Thoracic aorta (tissue), 2 donors: ENCODE measurements around the gene C5orf63. TPM values are rescaled to one million over a fixed set of nuclear protein-coding genes. Genes with fewer than 3 reads are reported as not detected.

Experiments used
- ATAC-seq: fragments of 150-250 bp; one replicate; pipeline ENCODE4 v1.8.0; 2017; ENCODE audit warnings: low read depth; ENCODE audit not compliant: insufficient number of reproducible peaks, low FRiP score
- DNase-seq: peaks from one replicate; pipeline ENCODE4 v3.0.0-alpha.2; 2020; ENCODE audit warnings: low spot score
- H3K27ac ChIP-seq, 2 donors: fragments of 200-600 bp; sonication (generic); 1 replicate in 1 of 2; 2 replicates in 1 of 2; pipeline ENCODE4 v1.5.1; 2016; ENCODE audit warnings: mild to moderate bottlenecking in 2 of 2, moderate library complexity in 2 of 2
- H3K27me3 ChIP-seq: fragments of 200-600 bp; sonication (generic); replicated peaks from 2 replicates; pipeline ENCODE4 v1.6.0; 2016; ENCODE audit warnings: mild to moderate bottlenecking; ENCODE audit not compliant: insufficient read depth
- H3K36me3 ChIP-seq: fragments of 200-600 bp; sonication (generic); one replicate; pipeline ENCODE4 v1.5.1; 2016
- H3K4me1 ChIP-seq, 2 donors: fragments of 200-600 bp; sonication (generic); 1 replicate in 1 of 2; 2 replicates in 1 of 2; pipeline versions ENCODE4 v1.5.1 to v1.6.0; 2016; ENCODE audit warnings: low read depth in 2 of 2, mild to moderate bottlenecking in 1 of 2; ENCODE audit not compliant: control insufficient read depth in 1 of 2
- H3K4me3 ChIP-seq: fragments of 200-600 bp; sonication (generic); 2 replicates; pipeline ENCODE4 v1.5.1; 2016; ENCODE audit warnings: mild to moderate bottlenecking
- H3K9me3 ChIP-seq: fragments of 200-600 bp; sonication (generic); 2 replicates; pipeline ENCODE4 v1.5.1; 2016
- total RNA-seq, 2 donors: library from RNA; depleted of rRNA; stranded (reverse); fragments of >200 nt; gene quantifications; one replicate each; pipeline versions ENCODE4 v1.1.0 to v1.2.3, GENCODE V29; 2016
- TF ChIP-seq, protein P1 (sequence below): fragments of 200-600 bp; sonication (generic); IDR thresholded peaks from one replicate; pipeline ENCODE4 v1.5.1; 2019; ENCODE audit warnings: antibody characterized with exemption

Gene C5orf63
- total RNA-seq, 2 donors from 2014 or later = 1.1 to 2.0 TPM

DNA sequence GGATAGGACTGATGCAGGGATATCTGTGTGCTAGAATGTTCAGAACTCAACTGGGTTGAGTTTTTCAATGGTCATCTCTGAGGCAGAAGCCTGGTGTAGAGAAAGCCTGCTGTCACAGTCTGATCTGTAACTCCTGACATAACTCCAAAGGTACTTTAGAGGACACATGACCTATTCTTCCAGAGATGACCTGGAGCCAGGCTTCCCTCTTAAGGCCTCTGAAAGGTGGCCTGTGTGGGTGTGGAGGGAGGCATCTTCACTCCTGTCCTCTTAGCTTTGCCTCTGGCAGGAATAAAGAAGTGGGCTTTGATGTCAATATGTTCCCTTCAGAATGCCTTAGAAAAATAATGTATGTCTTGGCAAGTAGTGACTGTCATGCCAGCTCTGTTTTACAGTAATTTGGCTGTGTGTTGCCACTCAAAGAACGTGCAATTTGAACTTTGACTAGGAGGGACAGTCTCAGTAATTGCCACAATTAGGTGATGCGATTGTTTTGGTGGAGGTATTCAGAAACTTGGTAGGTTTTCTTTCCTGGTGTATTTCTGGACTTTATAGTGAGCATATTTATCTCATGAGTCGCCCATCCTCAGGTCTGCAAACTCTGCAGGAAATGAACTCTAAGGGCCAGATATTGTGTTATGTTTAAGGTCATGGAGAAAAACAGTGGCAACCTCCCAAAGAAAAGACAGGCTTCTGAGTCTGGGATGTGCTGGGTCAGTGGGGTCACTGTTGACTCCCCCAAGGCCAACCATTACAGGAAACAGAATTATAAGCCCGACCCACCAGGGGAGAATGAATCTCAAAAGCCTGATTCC lies 3.2 kb upstream of the C5orf63 start:
- DNase-seq (no peak), ATAC-seq (no peak)
- Histone ChIP-seq H3K9me3 (no peaks in the 10 kb centered on the region), H3K27me3 (no peaks in the 10 kb centered on the region), H3K27ac (no peak overlapping the region), H3K4me3 (no peak overlapping the region), H3K4me1 (no peaks in the 10 kb centered on the region), H3K36me3 (no peaks in the 10 kb centered on the region)
- TF ChIP-seq, protein P1, sequence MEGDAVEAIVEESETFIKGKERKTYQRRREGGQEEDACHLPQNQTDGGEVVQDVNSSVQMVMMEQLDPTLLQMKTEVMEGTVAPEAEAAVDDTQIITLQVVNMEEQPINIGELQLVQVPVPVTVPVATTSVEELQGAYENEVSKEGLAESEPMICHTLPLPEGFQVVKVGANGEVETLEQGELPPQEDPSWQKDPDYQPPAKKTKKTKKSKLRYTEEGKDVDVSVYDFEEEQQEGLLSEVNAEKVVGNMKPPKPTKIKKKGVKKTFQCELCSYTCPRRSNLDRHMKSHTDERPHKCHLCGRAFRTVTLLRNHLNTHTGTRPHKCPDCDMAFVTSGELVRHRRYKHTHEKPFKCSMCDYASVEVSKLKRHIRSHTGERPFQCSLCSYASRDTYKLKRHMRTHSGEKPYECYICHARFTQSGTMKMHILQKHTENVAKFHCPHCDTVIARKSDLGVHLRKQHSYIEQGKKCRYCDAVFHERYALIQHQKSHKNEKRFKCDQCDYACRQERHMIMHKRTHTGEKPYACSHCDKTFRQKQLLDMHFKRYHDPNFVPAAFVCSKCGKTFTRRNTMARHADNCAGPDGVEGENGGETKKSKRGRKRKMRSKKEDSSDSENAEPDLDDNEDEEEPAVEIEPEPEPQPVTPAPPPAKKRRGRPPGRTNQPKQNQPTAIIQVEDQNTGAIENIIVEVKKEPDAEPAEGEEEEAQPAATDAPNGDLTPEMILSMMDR = no peak

DNA sequence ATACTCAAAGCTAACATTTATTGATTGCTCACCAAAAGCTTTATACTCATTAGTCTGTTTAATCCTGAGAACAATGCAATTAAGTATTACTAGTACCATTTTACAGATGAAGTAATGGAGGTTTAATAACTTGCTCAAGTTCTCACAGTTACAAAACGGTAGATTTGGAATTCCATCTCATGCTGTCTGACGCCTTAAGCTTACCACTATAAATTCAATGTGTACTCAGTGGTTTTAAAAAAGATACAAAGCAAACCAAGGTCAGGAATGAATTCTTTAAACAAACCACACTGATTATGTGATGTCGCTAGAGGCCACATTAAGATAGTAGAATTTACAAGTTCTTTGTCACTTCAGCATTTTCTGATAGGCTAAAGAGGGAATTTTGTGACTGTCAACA lies 1.2 kb upstream of the C5orf63 start:
- H3K4me1 ChIP-seq = no peaks in the 10 kb centered on the region
- no peaks in the 10 kb centered on the region for H3K27me3 ChIP-seq
- TF ChIP-seq, protein P1 = no peak
- H3K4me3 ChIP-seq = no peak overlapping the region
- DNase-seq (no peak), ATAC-seq (no peak)
- H3K36me3 ChIP-seq = no peaks in the 10 kb centered on the region
- no peaks in the 10 kb centered on the region for H3K9me3 ChIP-seq
- H3K27ac ChIP-seq = no peak overlapping the region

DNA sequence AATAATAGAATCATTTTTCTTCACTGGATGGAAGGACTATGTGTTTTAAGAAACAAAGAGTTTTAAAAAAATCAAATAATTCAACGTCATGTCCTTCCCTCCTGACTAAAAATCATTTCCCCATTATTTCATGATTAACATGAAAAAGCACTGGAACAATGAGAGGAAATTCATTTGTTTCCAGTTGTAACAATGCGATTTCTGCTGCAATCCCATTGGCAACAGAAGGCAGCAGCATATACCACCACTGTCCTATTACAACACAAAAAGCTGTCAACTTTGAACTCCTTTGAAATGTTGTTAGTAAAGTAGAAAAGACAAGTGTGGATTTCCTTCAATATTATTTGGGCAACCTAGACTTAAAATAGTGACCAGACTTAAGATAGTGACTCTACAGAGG lies 3.1 kb downstream of the C5orf63 start:
- Histone ChIP-seq H3K36me3 (no peaks in the 10 kb centered on the region), H3K9me3 (no peaks in the 10 kb centered on the region), H3K27ac (no peak overlapping the region), H3K4me1 (no peaks in the 10 kb centered on the region), H3K4me3 (no peak overlapping the region), H3K27me3 (no peaks in the 10 kb centered on the region)
- TF ChIP-seq, protein P1 = no peak
- no peak for DNase-seq
- ATAC-seq = no peak

DNA sequence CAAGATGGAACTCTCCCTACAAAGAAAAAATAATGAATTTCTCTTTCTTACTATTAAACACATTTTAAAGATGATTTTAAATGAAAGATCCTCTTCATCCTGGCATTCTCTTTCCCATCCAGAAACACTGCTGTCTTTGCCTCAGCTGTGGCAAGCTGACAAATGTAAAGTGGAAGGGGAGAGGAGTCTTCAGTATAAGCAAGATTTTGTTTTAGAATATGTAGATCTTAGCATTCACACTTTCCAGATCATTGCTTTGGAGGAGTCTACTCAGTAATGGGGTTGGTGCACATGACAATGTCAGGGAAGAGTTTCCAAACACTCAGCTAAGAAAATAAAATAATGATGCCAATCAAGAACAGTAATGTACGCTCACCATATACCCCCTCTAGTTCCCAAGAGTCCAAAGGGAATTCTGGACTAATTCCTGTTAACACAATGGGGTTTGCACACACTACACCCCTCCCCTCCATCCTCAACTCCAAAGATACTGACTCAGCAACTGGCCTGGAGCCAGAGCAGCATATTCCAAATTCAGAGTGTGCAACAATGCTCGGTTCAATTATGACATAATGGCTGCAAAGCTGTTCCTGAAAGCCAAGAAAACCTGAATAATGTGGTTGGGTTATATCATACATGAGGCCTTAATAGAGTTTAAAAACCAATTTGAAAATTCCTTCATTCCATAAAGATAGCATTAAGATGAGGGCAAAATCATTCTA lies 4.6 kb downstream of the C5orf63 start:
- Histone ChIP-seq H3K27ac (no peak overlapping the region), H3K4me1 (no peaks in the 10 kb centered on the region), H3K27me3 (no peaks in the 10 kb centered on the region), H3K4me3 (no peak overlapping the region), H3K36me3 (no peaks in the 10 kb centered on the region), H3K9me3 (no peaks in the 10 kb centered on the region)
- TF ChIP-seq, protein P1 = no peak
- DNase-seq (no peak), ATAC-seq (no peak)

DNA sequence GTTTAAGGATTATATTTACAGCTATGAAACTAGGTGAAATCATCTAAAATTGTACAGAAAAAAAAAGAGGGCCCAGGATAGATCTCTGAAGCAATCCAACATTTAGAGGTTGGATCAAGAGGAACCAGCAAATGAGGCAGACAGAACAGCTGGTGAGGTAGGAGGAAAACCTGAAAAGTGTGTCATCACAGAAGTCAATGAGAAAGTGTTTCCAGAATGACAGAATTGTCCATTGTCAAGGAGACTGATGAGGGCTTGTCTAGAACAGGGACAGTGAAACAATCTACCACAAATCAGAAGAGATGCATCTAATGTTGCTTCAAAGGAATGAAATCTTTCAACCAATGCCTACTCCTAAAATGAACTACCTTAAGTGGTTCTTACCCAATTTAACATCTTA lies 6.6 kb downstream of the C5orf63 start:
- TF ChIP-seq, protein P1 = no peak
- Histone ChIP-seq H3K9me3 (no peaks in the 10 kb centered on the region), H3K36me3 (no peaks in the 10 kb centered on the region), H3K27ac (no peak overlapping the region), H3K27me3 (no peaks in the 10 kb centered on the region), H3K4me1 (no peaks in the 10 kb centered on the region), H3K4me3 (no peak overlapping the region)
- ATAC-seq = no peak
- DNase-seq = no peak
